OCI-LY7 (cell line): ENCODE data around the gene YBX1.

Experiments used
- CTCF ChIP-seq: fragments of 200-600 bp; sonication (generic); conservative IDR thresholded peaks from 2 replicates; pipeline ENCODE4 v1.5.1; 2014; ENCODE audit warnings: mild to moderate bottlenecking, antibody characterized with exemption, low read length, moderate library complexity, mixed read lengths
- EZH2phosphoT487 ChIP-seq: fragments of 200-600 bp; sonication (generic); IDR thresholded peaks from 2 replicates; pipeline ENCODE4 v1.6.1; 2018; ENCODE audit warnings: low read depth, borderline replicate concordance, mild to moderate bottlenecking, mixed run types, antibody characterized with exemption, low read length, moderate library complexity, mixed read lengths

- TF ChIP-seq CTCF (no peak), EZH2phosphoT487 (no peak)
These were observed 8.9 kb downstream of the YBX1 start for GRCh38 chr1:42691157-42691498.
